ENCODE data around the gene DNM3.

DNM3 gene

GRCh38 chr1:172451002-172451443 lies 609.7 kb downstream of the DNM3 start:
- no peak for DNase-seq (ENCODE audit: low spot score)
- TF ChIP-seq CTCF (IDR thresholded peaks at IDR 0.05; ENCODE audit: extremely low read depth, missing control alignments): no peak

GRCh38 chr1:172452536-172453152 lies 611.3 kb downstream of the DNM3 start:
- no peak for DNase-seq (ENCODE audit: low spot score)

GRCh38 chr1:172453153-172453545 lies 611.9 kb downstream of the DNM3 start:
- no peak for DNase-seq (ENCODE audit: low spot score)
- no peak for TF ChIP-seq CTCF (IDR thresholded peaks at IDR 0.05; ENCODE audit: extremely low read depth, missing control alignments)

More at GRCh38 chr1:172452536-172453152, 611.3 kb downstream of the DNM3 start:
- no peak for TF ChIP-seq CTCF (IDR thresholded peaks at IDR 0.05; ENCODE audit: extremely low read depth, missing control alignments)

GRCh38 chr1:172453607-172454006 lies 612.3 kb downstream of the DNM3 start:
- TF ChIP-seq CTCF (IDR thresholded peaks at IDR 0.05; ENCODE audit: extremely low read depth, missing control alignments): no peak
- DNase-seq (ENCODE audit: low spot score): no peak

- no peak for DNase-seq (ENCODE audit: low spot score)
- no peak for TF ChIP-seq CTCF (IDR thresholded peaks at IDR 0.05; ENCODE audit: extremely low read depth, missing control alignments)
These were observed 614.2 kb downstream of the DNM3 start for GRCh38 chr1:172455451-172455850.

- no peak for DNase-seq (ENCODE audit: low spot score)
- TF ChIP-seq CTCF (IDR thresholded peaks at IDR 0.05; ENCODE audit: extremely low read depth, missing control alignments): no peak
These were observed 615.1 kb downstream of the DNM3 start for GRCh38 chr1:172456344-172456769.

GRCh38 chr1:172457479-172458130 lies 616.3 kb downstream of the DNM3 start:
- no peak for DNase-seq (ENCODE audit: low spot score)
- no peak for TF ChIP-seq CTCF (IDR thresholded peaks at IDR 0.05; ENCODE audit: extremely low read depth, missing control alignments)
